ENCODE data around the gene COX6B2. TPM values are rescaled to one million over a fixed set of nuclear protein-coding genes. Genes with fewer than 3 reads are reported as not detected.
A peak's percentile ranks its signal among the peaks of the same experiment; 100 is the strongest.

COX6B2 gene
- total RNA-seq, 1 donor from 2014 or later = 0.29 TPM

GRCh38 chr19:55376241-55376933, 21.9 kb upstream of the COX6B2 start, which contains the start of gene TMEM190:
TMEM190 (plus strand) TSS chr19:55376826; CDS start chr19:55376854, 28 bp downstream.
- no peak for DNase-seq (ENCODE audit: low read depth)
- Histone ChIP-seq H3K4me3 (ENCODE audit: low read depth, low read length) (no peak within 1 kb of the TSS), H3K36me3 (ENCODE audit: control insufficient read depth, insufficient read depth, low read length) (no peaks in the 10 kb centered on the region), H3K27me3 (ENCODE audit: control insufficient read depth, insufficient read depth, low read length) (peaks cover 7% of the 10 kb centered on the region)
- TF ChIP-seq CTCF (IDR thresholded peaks at IDR 0.05; ENCODE audit: insufficient read depth, low read length, poor library complexity, severe bottlenecking) = no peak

- Histone ChIP-seq H3K36me3 (ENCODE audit: control insufficient read depth, insufficient read depth, low read length) (no peaks in the 10 kb centered on the region), H3K27me3 (ENCODE audit: control insufficient read depth, insufficient read depth, low read length) (peaks cover 7% of the 10 kb centered on the region), H3K4me3 (ENCODE audit: low read depth, low read length) (no peak overlapping the region)
- TF ChIP-seq CTCF (IDR thresholded peaks at IDR 0.05; ENCODE audit: insufficient read depth, low read length, poor library complexity, severe bottlenecking) = no peak
- no peak for DNase-seq (ENCODE audit: low read depth)
Observed at GRCh38 chr19:55373993-55374757, 19.7 kb upstream of the COX6B2 start.

- DNase-seq (ENCODE audit: low read depth) = no peak
- no peak overlapping the region for H3K4me3 ChIP-seq (ENCODE audit: low read depth, low read length)
- TF ChIP-seq CTCF (IDR thresholded peaks at IDR 0.05; ENCODE audit: insufficient read depth, low read length, poor library complexity, severe bottlenecking) = no peak
- no peaks in the 10 kb centered on the region for H3K36me3 ChIP-seq (ENCODE audit: control insufficient read depth, insufficient read depth, low read length)
- peaks cover 7% of the 10 kb centered on the region for H3K27me3 ChIP-seq (ENCODE audit: control insufficient read depth, insufficient read depth, low read length)
Observed at GRCh38 chr19:55373306-55373992, 18.9 kb upstream of the COX6B2 start.

- H3K4me3 ChIP-seq (ENCODE audit: low read depth, low read length) = no peak overlapping the region
- DNase-seq (ENCODE audit: low read depth) = no peak
- H3K27me3 ChIP-seq (ENCODE audit: control insufficient read depth, insufficient read depth, low read length) = peaks cover 2% of the 10 kb centered on the region
- TF ChIP-seq CTCF (IDR thresholded peaks at IDR 0.05; ENCODE audit: insufficient read depth, low read length, poor library complexity, severe bottlenecking) = no peak
- no peaks in the 10 kb centered on the region for H3K36me3 ChIP-seq (ENCODE audit: control insufficient read depth, insufficient read depth, low read length)
Observed at GRCh38 chr19:55372316-55373081, 18.0 kb upstream of the COX6B2 start.

- Histone ChIP-seq H3K36me3 (ENCODE audit: control insufficient read depth, insufficient read depth, low read length) (no peaks in the 10 kb centered on the region), H3K4me3 (ENCODE audit: low read depth, low read length) (peak within 1 kb of the TSS; percentile 67), H3K27me3 (ENCODE audit: control insufficient read depth, insufficient read depth, low read length) (no peaks in the 10 kb centered on the region)
- TF ChIP-seq CTCF (IDR thresholded peaks at IDR 0.05; ENCODE audit: insufficient read depth, low read length, poor library complexity, severe bottlenecking) = no peak
- DNase-seq (ENCODE audit: low read depth) = no peak
Observed at GRCh38 chr19:55370305-55370988, 15.9 kb upstream of the COX6B2 start, which contains the start of gene IL11. IL11 (minus strand) TSS chr19:55370463; CDS start chr19:55370310, 153 bp downstream.

Measured in kidney epithelial cell (primary cell).